AG04450 (cell line): ENCODE results near the gene OR52E8. TPM values are rescaled to one million over a fixed set of nuclear protein-coding genes. Genes with fewer than 3 reads are reported as not detected.

Experiments
- CTCF ChIA-PET: fragments of 300-600, 350-600 bp; formaldehyde crosslinking; extraction: SDS; loops from one replicate; lab custom pipeline; 2022; ENCODE audit warnings: antibody characterized with exemption, inconsistent platforms; lab: Charles Lee
- POLR2A ChIA-PET: fragments of 350-600 bp; formaldehyde crosslinking; extraction: SDS; loops from one replicate; lab custom pipeline; 2021; ENCODE audit warnings: antibody characterized with exemption, inconsistent platforms; lab: Yijun Ruan, JAX
- DNase-seq: peaks from one replicate; pipeline ENCODE4 v3.0.0-alpha.2; 2011; ENCODE audit warnings: low read depth, low spot score
- H3K27ac ChIP-seq: one replicate; pipeline ENCODE4 v1.5.1; 2012; ENCODE audit warnings: low read depth, low read length, control low read depth
- H3K27me3 ChIP-seq: one replicate; pipeline ENCODE4 v1.6.0; 2012; ENCODE audit warnings: low read length; ENCODE audit not compliant: control insufficient read depth, insufficient read depth
- H3K4me3 ChIP-seq: 2 replicates; pipeline ENCODE4 v1.5.1; 2011; ENCODE audit warnings: mild to moderate bottlenecking, low read depth, low read length, control low read depth
- H3K9me3 ChIP-seq: 2 replicates; pipeline ENCODE4 v1.5.1; 2012; ENCODE audit warnings: low read length; ENCODE audit not compliant: control insufficient read depth, insufficient read depth
- polyA plus RNA-seq: library from polyadenylated mRNA; depleted of rRNA; stranded (reverse); fragments of >200 nt; gene quantifications from 2 replicates; pipeline ENCODE4 v1.2.3, GENCODE V29; 2011
- TF ChIP-seq, protein P1 (sequence below): IDR thresholded peaks from 2 replicates; pipeline ENCODE4 v1.5.1; 2011; ENCODE audit warnings: low read depth, low read length, control low read depth, inconsistent platforms

OR52E8 gene
- polyA plus RNA-seq, 1 experiment = not detected

DNA sequence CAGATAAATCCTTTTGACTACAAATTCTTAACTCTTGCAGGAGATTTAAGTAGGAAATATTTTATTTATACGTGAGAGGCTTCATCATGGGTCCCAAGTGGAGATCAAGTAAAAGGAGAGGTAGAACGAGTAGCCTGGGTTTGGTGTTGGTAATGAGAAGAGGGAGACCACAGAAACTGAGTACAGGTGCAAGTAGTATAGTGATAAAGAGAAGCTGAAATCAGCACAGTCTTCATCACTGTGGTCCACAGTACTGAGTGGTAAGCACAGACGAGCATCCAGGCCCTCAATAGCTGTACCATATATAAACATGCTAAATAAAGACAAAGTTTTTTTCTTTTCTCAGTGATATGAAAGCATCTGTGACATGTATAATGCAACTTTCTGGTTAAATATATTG is 29.7 kb upstream of the OR52E8 start:
- POLR2A ChIA-PET = no interaction called here
- TF ChIP-seq, protein P1, sequence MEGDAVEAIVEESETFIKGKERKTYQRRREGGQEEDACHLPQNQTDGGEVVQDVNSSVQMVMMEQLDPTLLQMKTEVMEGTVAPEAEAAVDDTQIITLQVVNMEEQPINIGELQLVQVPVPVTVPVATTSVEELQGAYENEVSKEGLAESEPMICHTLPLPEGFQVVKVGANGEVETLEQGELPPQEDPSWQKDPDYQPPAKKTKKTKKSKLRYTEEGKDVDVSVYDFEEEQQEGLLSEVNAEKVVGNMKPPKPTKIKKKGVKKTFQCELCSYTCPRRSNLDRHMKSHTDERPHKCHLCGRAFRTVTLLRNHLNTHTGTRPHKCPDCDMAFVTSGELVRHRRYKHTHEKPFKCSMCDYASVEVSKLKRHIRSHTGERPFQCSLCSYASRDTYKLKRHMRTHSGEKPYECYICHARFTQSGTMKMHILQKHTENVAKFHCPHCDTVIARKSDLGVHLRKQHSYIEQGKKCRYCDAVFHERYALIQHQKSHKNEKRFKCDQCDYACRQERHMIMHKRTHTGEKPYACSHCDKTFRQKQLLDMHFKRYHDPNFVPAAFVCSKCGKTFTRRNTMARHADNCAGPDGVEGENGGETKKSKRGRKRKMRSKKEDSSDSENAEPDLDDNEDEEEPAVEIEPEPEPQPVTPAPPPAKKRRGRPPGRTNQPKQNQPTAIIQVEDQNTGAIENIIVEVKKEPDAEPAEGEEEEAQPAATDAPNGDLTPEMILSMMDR = no peak
- H3K27ac ChIP-seq = no peak overlapping the region
- DNase-seq = no peak
- H3K4me3 ChIP-seq = no peak overlapping the region
- no peaks in the 10 kb centered on the region for H3K9me3 ChIP-seq
- H3K27me3 ChIP-seq = no peaks in the 10 kb centered on the region
- CTCF ChIA-PET = interaction anchor here (1.1 kb wide), 1 partner anchor 476 kb away, joined by 4 read pairs; no protein-coding TSS in a partner anchor

DNA sequence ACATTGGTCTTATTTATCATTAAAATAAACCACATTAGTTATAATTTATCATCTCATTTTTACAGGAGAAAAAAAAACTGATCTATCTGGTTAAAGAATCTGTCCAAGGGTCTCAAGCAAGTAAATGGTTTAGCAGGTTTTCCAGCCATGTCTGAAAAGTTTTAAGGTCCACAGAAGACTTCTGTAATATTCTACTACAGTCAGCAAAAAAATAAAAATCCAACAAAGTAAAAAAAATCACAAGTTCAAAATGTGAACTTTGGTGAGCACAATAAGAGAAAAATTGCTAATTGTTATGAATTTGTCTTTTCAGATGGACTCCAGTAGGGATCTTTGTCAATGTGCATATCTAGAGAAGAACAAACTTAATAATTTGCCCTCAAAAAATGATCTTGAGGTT is 24.3 kb upstream of the OR52E8 start:
- TF ChIP-seq, protein P1 = no peak

DNA sequence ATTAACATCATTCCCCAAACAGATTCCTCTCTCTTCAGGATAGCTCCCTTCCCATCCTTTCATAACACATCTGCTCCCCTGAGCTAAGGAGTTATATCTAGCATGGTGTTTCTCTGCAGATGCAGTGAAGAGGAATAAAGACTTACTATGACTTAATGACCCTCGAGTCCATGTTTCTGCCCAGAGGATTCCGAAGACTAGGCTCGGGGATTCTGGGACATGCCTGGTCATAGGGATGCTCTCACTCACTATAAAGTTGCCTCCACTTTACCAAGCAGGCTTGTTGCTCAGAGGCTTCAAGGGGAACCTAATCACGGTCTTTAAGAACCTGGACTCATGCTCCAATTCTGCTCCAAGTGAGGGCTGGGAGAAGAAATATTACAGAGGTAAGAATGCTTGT is 22.8 kb upstream of the OR52E8 start, which contains the start of gene OR52E4:
Gene OR52E4 (plus strand): TSS at position 301 of the 400 bp plus-strand sequence. CDS start 3,664 bp downstream, outside the sequence.
- Histone ChIP-seq H3K27me3 (no peaks in the 10 kb centered on the region), H3K27ac (no peak within 1 kb of the TSS), H3K9me3 (no peaks in the 10 kb centered on the region), H3K4me3 (no peak within 1 kb of the TSS)
- ChIA-PET POLR2A (no interaction called here), CTCF (interaction anchor here (1.1 kb wide), 1 partner anchor 11 kb away, joined by 3 read pairs; no protein-coding TSS in a partner anchor)
- DNase-seq = no peak
- TF ChIP-seq, protein P1 = no peak

More for the DNA sequence above, 24.3 kb upstream of the OR52E8 start:
- no peaks in the 10 kb centered on the region for H3K9me3 ChIP-seq
- POLR2A ChIA-PET = no interaction called here
- CTCF ChIA-PET = interaction anchor here (0.8 kb wide), 1 partner anchor 9 kb away, joined by 3 read pairs; no protein-coding TSS in a partner anchor
- H3K27ac ChIP-seq = no peak overlapping the region
- no peak for DNase-seq
- no peak overlapping the region for H3K4me3 ChIP-seq
- no peaks in the 10 kb centered on the region for H3K27me3 ChIP-seq

DNA sequence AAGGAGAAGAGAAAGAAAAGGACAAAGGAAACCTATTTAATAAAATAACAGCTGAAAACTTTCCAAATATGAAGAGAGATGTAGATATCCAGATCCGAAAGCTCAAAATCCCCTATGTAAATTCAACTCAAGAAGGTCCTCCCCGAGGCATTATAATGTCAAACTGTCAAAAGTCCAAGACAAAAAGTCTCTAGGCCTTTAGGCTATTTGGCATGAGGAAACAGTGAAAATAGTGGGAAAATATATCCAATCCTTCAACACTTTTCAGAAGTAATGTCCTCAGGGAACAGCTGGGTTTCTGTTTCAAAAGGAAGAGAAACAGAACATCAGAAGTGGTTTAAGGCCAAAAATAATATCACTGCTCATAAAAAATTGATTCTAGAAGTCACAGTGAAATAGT is 21.1 kb upstream of the OR52E8 start:
- Histone ChIP-seq H3K27me3 (no peaks in the 10 kb centered on the region), H3K9me3 (no peaks in the 10 kb centered on the region), H3K4me3 (no peak overlapping the region), H3K27ac (no peak overlapping the region)
- TF ChIP-seq, protein P1 = no peak
- POLR2A ChIA-PET = no interaction called here
- CTCF ChIA-PET = interaction anchor here (1.3 kb wide), 1 partner anchor 12 kb away, joined by 4 read pairs; no protein-coding TSS in a partner anchor
- DNase-seq = no peak

DNA sequence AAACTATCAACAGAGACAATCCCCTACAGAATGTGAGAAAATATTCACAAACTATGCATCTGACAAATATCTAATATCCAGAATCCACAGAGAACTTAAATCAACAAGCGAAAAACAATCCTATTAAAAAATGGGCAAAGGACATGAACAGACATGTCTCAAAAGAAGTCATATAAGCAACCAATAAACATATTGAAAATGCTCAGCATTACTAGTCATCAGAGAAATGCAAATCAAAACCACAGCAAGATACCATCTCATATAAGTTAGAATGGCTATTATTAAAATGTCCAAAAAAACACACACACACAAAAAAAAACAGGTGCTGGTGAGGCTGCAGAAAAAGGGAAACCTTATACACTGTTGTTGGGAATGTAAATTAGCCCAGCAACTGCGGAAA is 8.3 kb upstream of the OR52E8 start:
- Histone ChIP-seq H3K9me3 (peaks cover 3% of the 10 kb centered on the region; the same call in 1 of the 2 replicates), H3K27ac (no peak overlapping the region), H3K4me3 (no peak overlapping the region), H3K27me3 (no peaks in the 10 kb centered on the region)
- TF ChIP-seq, protein P1 = no peak
- ChIA-PET POLR2A (no interaction called here), CTCF (no interaction called here)
- DNase-seq = no peak
